ENCODE results near the gene UBE2E2. TPM values are rescaled to one million over a fixed set of nuclear protein-coding genes. Genes with fewer than 3 reads are reported as not detected.

Gene UBE2E2
- total and polyA plus RNA-seq, 2 of the 13 experiments (the other 11 are each of a cell fraction or from before 2014, with no cell fraction given): 0.77 to 1.5 TPM

GRCh38 chr3:23377928-23378672 lies 175.0 kb downstream of the UBE2E2 start:
- 22% methylated on average over 1 of the region's 1 CpG for WGBS (ENCODE audit: low lambda C conversion rate)
- DNase-seq (ENCODE audit: low spot score) (no peak), ATAC-seq (no peak), FAIRE-seq (no peak)
- intact Hi-C loops (cut with micrococcal nuclease; ENCODE audit: unreplicated experiment) (no loop called here), in situ Hi-C loops (cut with HindIII; ENCODE audit: extremely low pct_ligation_motif_present, low pct_unique_long_range_greater_than_20kb) (no loop called here)
- Histone ChIP-seq H3K27me3 (ENCODE audit: control insufficient read depth in 1 of 2, insufficient read depth in 2 of 2, low read length in 2 of 2) (no peaks in the 10 kb centered on the region), H3K4me3 (replicated peaks in 1 of 3; ENCODE audit: insufficient read depth in 1 of 3, low read depth in 2 of 3, low read length in 3 of 3) (no peak overlapping the region), H2AFZ (ENCODE audit: low read length) (no peak overlapping the region), H3K79me2 (ENCODE audit: insufficient read depth, low read length) (no peaks in the 10 kb centered on the region), H3K4me2 (ENCODE audit: low read depth, low read length) (no peak overlapping the region), H3K4me1 (ENCODE audit: insufficient read depth, low read length) (no peaks in the 10 kb centered on the region), H3K9ac (ENCODE audit: insufficient read depth, low read depth, low read length) (no peak overlapping the region), H3K9me3 (ENCODE audit: low read length) (no peaks in the 10 kb centered on the region), H4K20me1 (ENCODE audit: insufficient read depth, low read length) (no peaks in the 10 kb centered on the region), H3K36me3 (replicated peaks in 1 of 2; ENCODE audit: control insufficient read depth in 1 of 2, insufficient read depth in 2 of 2, low read length in 2 of 2) (no peaks in the 10 kb centered on the region), H3K27ac (ENCODE audit: extremely low read length, insufficient read depth, low read length) (no peak overlapping the region)
- no TSS peak for BruUV-seq (replicated peaks)
- ChIA-PET POLR2A (no interaction called here), CTCF (ENCODE audit: low intra/inter-chr PET ratio, low total read pairs) (no interaction called here)
- TF ChIP-seq ZBTB7B (CRISPR knock-in tag; IDR thresholded peaks at IDR 0.05): no peak
- no peak for TF ChIP-seq ARHGAP35 (CRISPR knock-in tag; IDR thresholded peaks at IDR 0.05; ENCODE audit: borderline replicate concordance)
- TF ChIP-seq, protein P1, sequence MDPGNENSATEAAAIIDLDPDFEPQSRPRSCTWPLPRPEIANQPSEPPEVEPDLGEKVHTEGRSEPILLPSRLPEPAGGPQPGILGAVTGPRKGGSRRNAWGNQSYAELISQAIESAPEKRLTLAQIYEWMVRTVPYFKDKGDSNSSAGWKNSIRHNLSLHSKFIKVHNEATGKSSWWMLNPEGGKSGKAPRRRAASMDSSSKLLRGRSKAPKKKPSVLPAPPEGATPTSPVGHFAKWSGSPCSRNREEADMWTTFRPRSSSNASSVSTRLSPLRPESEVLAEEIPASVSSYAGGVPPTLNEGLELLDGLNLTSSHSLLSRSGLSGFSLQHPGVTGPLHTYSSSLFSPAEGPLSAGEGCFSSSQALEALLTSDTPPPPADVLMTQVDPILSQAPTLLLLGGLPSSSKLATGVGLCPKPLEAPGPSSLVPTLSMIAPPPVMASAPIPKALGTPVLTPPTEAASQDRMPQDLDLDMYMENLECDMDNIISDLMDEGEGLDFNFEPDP (CRISPR knock-in tag; conservative IDR thresholded peaks at IDR 0.05): no peak
- no peak for TF ChIP-seq MEIS2 (CRISPR knock-in tag; IDR thresholded peaks at IDR 0.05)
- TF ChIP-seq ZBTB3 (CRISPR knock-in tag; IDR thresholded peaks at IDR 0.05; ENCODE audit: borderline replicate concordance, low read depth): no peak

DNA sequence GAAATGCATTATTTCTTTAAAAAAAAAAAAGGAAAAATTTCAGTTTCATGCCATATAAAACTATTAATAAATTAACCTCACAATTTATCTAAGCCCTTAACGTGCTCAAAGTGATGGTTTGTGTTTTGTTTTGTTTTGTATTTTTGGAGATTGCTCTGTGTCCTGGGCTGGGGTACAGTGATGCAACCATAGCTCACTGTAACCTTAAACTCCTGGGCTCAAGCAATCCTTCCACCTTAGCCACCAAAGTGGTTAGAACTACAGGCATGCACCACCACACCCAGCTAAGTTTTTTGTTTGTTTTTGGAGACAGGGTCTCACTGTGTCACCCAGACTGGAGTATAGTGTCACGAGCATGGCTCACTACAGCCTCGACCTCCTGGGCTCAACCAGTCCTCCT lies 180.7 kb downstream of the UBE2E2 start:
- BruUV-seq (replicated peaks): no TSS peak
- WGBS (ENCODE audit: low lambda C conversion rate): under 1% methylated on average over 3 of the region's 3 CpGs
- Histone ChIP-seq H3K4me3 (replicated peaks in 1 of 3; ENCODE audit: insufficient read depth in 1 of 3, low read depth in 2 of 3, low read length in 3 of 3) (no peak overlapping the region), H2AFZ (ENCODE audit: low read length) (no peak overlapping the region), H3K79me2 (ENCODE audit: insufficient read depth, low read length) (no peaks in the 10 kb centered on the region), H3K4me1 (ENCODE audit: insufficient read depth, low read length) (no peaks in the 10 kb centered on the region), H3K36me3 (replicated peaks in 1 of 2; ENCODE audit: control insufficient read depth in 1 of 2, insufficient read depth in 2 of 2, low read length in 2 of 2) (no peaks in the 10 kb centered on the region), H3K27ac (ENCODE audit: extremely low read length, insufficient read depth, low read length) (no peak overlapping the region), H3K9me3 (ENCODE audit: low read length) (no peaks in the 10 kb centered on the region), H3K27me3 (ENCODE audit: control insufficient read depth in 1 of 2, insufficient read depth in 2 of 2, low read length in 2 of 2) (no peaks in the 10 kb centered on the region), H4K20me1 (ENCODE audit: insufficient read depth, low read length) (no peaks in the 10 kb centered on the region), H3K9ac (ENCODE audit: insufficient read depth, low read depth, low read length) (no peak overlapping the region), H3K4me2 (ENCODE audit: low read depth, low read length) (no peak overlapping the region)
- FAIRE-seq: no peak
- no peak for DNase-seq (ENCODE audit: low spot score)
- intact Hi-C loops (cut with micrococcal nuclease; ENCODE audit: unreplicated experiment) (no loop called here), in situ Hi-C loops (cut with HindIII; ENCODE audit: extremely low pct_ligation_motif_present, low pct_unique_long_range_greater_than_20kb) (no loop called here)
- POLR2A ChIA-PET: no interaction called here
- no peak for ATAC-seq
- CTCF ChIA-PET (ENCODE audit: low intra/inter-chr PET ratio, low total read pairs): no interaction called here
- TF ChIP-seq XRCC5 (optimal IDR thresholded peaks at IDR 0.05; ENCODE audit: low read length) (no peak), ZNF260 (CRISPR knock-in tag; IDR thresholded peaks at IDR 0.05; ENCODE audit: borderline replicate concordance, low read depth) (no peak), ZKSCAN1 (IDR thresholded peaks at IDR 0.05; ENCODE audit: low read length) (no peak), ZNF432 (CRISPR knock-in tag; IDR thresholded peaks at IDR 0.05; ENCODE audit: borderline replicate concordance) (no peak)

Measured in HepG2 (cell line).